HepG2 (cell line): ENCODE data around the gene TTPAL. TPM values are rescaled to one million over a fixed set of nuclear protein-coding genes. Genes with fewer than 3 reads are reported as not detected.

Experiments used
- ATAC-seq: fragments of 200-7000 bp; cut with Tn5 transposase; 3 replicates; pipeline ENCODE4 v1.9.1; 2020; ENCODE audit warnings: mild to moderate bottlenecking, moderate library complexity
- BruUV-seq: library from RNA; stranded (reverse); fragments of 400-500 nt; replicated peaks from 2 replicates; lab custom pipeline; 2021; lab: Mats Ljungman, UMichigan
- CTCF ChIA-PET: fragments of 300-600 bp; formaldehyde crosslinking; extraction: SDS; loops from one replicate; lab custom pipeline; 2021; ENCODE audit warnings: low total read pairs, inconsistent platforms, low intra/inter-chr PET ratio; lab: Yijun Ruan, JAX
- POLR2A ChIA-PET: fragments of 350-600 bp; sonication (Branson Sonifier 250); formaldehyde crosslinking; loops from one replicate; lab custom pipeline; 2020; ENCODE audit warnings: antibody characterized with exemption, inconsistent platforms; lab: Yijun Ruan, JAX
- DNase-seq: peaks from one replicate; pipeline ENCODE4 v3.0.0-alpha.2; 2015; ENCODE audit warnings: low spot score
- FAIRE-seq: peaks from 3 replicates; lab custom pipeline; 2011; peaks lifted over from hg19 to GRCh38; lab: Jason Lieb, UNC
- H2AFZ ChIP-seq: one replicate; pipeline ENCODE4 v1.6.1; 2011; ENCODE audit warnings: low read length, inconsistent platforms
- H3K27ac ChIP-seq: fragments of 300-600 bp; 3 replicates; pipeline ENCODE4 v1.8.0; 2011; ENCODE audit warnings: mixed run types, mild to moderate bottlenecking, mixed read lengths, low read length, inconsistent platforms; ENCODE audit not compliant: insufficient read depth; ENCODE audit errors: extremely low read length
- H3K27me3 ChIP-seq, 2 experiments: fragments of 200-600 bp in 1 of 2; 2 replicates in 1 of 2; 3 replicates in 1 of 2; pipeline versions ENCODE4 v1.6.0 to v1.8.0; 2011; ENCODE audit warnings: low read length in 2 of 2, mild to moderate bottlenecking in 2 of 2, moderate library complexity in 2 of 2, inconsistent platforms in 1 of 2; ENCODE audit not compliant: insufficient read depth in 2 of 2, control insufficient read depth in 1 of 2
- H3K36me3 ChIP-seq, 2 experiments: fragments of 200-600 bp in 1 of 2; replicated peaks in 1 of 2; 2 replicates in 1 of 2; 3 replicates in 1 of 2; pipeline versions ENCODE4 v1.5.1 to v1.8.0; 2011; ENCODE audit warnings: low read length in 2 of 2, inconsistent platforms in 1 of 2; ENCODE audit not compliant: insufficient read depth in 2 of 2, control insufficient read depth in 1 of 2
- H3K4me1 ChIP-seq: 2 replicates; pipeline ENCODE4 v1.5.1; 2012; ENCODE audit warnings: low read length, inconsistent platforms; ENCODE audit not compliant: insufficient read depth
- H3K4me2 ChIP-seq: 2 replicates; pipeline ENCODE4 v1.6.0; 2011; ENCODE audit warnings: low read depth, low read length, inconsistent platforms
- H3K4me3 ChIP-seq, 3 experiments: fragments of 200-600 bp in 1 of 3; sonication (generic), shearing (Covaris generic) in 1 of 3; replicated peaks in 1 of 3; 2 replicates each; pipeline ENCODE4 v1.5.1; 2011 to 2016; ENCODE audit warnings: low read length in 3 of 3, inconsistent platforms in 2 of 3, low read depth in 2 of 3, mild to moderate bottlenecking in 2 of 3, control low read depth in 1 of 3, mixed read lengths in 1 of 3; ENCODE audit not compliant: insufficient read depth in 1 of 3
- H3K79me2 ChIP-seq: one replicate; pipeline ENCODE4 v1.6.1; 2011; ENCODE audit warnings: low read length, inconsistent platforms; ENCODE audit not compliant: insufficient read depth
- H3K9ac ChIP-seq: 2 replicates; pipeline ENCODE4 v1.6.0; 2011; ENCODE audit warnings: mild to moderate bottlenecking, low read depth, low read length, inconsistent platforms; ENCODE audit not compliant: insufficient read depth
- H3K9me3 ChIP-seq: 2 replicates; pipeline ENCODE4 v1.5.1; 2012; ENCODE audit warnings: mild to moderate bottlenecking, low read length
- H4K20me1 ChIP-seq: 2 replicates; pipeline ENCODE4 v1.6.0; 2011; ENCODE audit warnings: inconsistent platforms, mild to moderate bottlenecking, low read length, moderate library complexity; ENCODE audit not compliant: insufficient read depth
- AGO2 ChIP-seq: fragments of 200-400 bp; formaldehyde crosslinking; optimal IDR thresholded peaks from 2 replicates; pipeline ENCODE3; 2017; ENCODE audit warnings: mild to moderate bottlenecking, low read depth, low read length, moderate library complexity
- CEBPB ChIP-seq: IDR thresholded peaks from 2 replicates; pipeline ENCODE4 v1.6.1; 2011; ENCODE audit warnings: low read depth, low read length, improper control_type of control experiment, borderline replicate concordance
- HHEX ChIP-seq: IDR thresholded peaks from 2 replicates; pipeline ENCODE4 v1.6.1; 2016; ENCODE audit warnings: control low read depth
- HNRNPK ChIP-seq: fragments of 200-400 bp; formaldehyde crosslinking; IDR thresholded peaks from 2 replicates; pipeline ENCODE4 v1.6.1; 2018; ENCODE audit warnings: low read length, low read depth, moderate library complexity, mild to moderate bottlenecking; ENCODE audit not compliant: poor library complexity, severe bottlenecking
- MAFK ChIP-seq, 2 experiments: IDR thresholded peaks in 1 of 2; conservative IDR thresholded peaks in 1 of 2; 2 replicates each; pipeline ENCODE4 v1.6.1; 2011; ENCODE audit warnings: improper control_type of control experiment in 2 of 2, low read length in 2 of 2
- NFIC ChIP-seq: IDR thresholded peaks from 2 replicates; pipeline ENCODE4 v1.6.1; 2012; ENCODE audit warnings: mild to moderate bottlenecking, low read length, inconsistent platforms
- ZFYVE20 ChIP-seq: sonication (generic); formaldehyde crosslinking; IDR thresholded peaks from 2 replicates; pipeline ENCODE4 v1.8.0; 2023; ENCODE audit warnings: low read depth, mild to moderate bottlenecking, moderate library complexity, missing genetic modification reagents, borderline replicate concordance
- ZNF691 ChIP-seq: sonication (generic); formaldehyde crosslinking; IDR thresholded peaks from 2 replicates; pipeline ENCODE4 v1.4.0; 2020; ENCODE audit warnings: missing genetic modification reagents, low read depth, mild to moderate bottlenecking, borderline replicate concordance
- ZNF768 ChIP-seq: sonication (generic); formaldehyde crosslinking; IDR thresholded peaks from 2 replicates; pipeline ENCODE4 v1.4.0; 2020; ENCODE audit warnings: missing genetic modification reagents
- WGBS: methylation state at CpG from one replicate; pipeline ENCODE4 v1.1.6; 2017; ENCODE audit warnings: low lambda C conversion rate; 5-methylcytosine and 5-hydroxymethylcytosine counted together
- in situ Hi-C: cut with HindIII; loops from 2 replicates; pipeline ENCODE4 v1.10.0; 2017; ENCODE audit warnings: low pct_unique_long_range_greater_than_20kb; ENCODE audit not compliant: extremely low pct_ligation_motif_present
- intact Hi-C: fragments of 100-400 bp; cut with micrococcal nuclease; formaldehyde crosslinking; loops from one replicate; pipeline ENCODE4 v1.10.0; 2022; ENCODE audit not compliant: unreplicated experiment
- polyA plus RNA-seq, 8 experiments: library from polyadenylated mRNA; depleted of rRNA in 3 of 8; stranded (reverse) in 7 of 8; unstranded in 1 of 8; fragments of >200 nt; fragmentation: Illumina TruSeq in 4 of 8; extraction: Trizol in 4 of 8; gene quantifications; 2 replicates each; pipeline versions ENCODE4 v1.2.1 to v1.2.3, GENCODE V29; 2011 to 2016; ENCODE audit warnings: low read depth in 4 of 8, missing spikeins in 1 of 8, mixed read lengths in 1 of 8; ENCODE audit not compliant: insufficient read depth in 1 of 8
- total RNA-seq, 5 experiments: library from RNA; depleted of rRNA; stranded (reverse); fragments of >200 nt; fragmentation: Illumina TruSeq; extraction: Trizol; gene quantifications; 2 replicates each; pipeline ENCODE4 v1.2.3, GENCODE V29; 2016; ENCODE audit warnings: low read depth in 1 of 5

Gene TTPAL
- total and polyA plus RNA-seq, 2 of the 13 experiments (the other 11 are each of a cell fraction or from before 2014, with no cell fraction given): 4.3 to 18.8 TPM

- no peak for TF ChIP-seq HNRNPK
Observed at GRCh38 chr20:44479643-44480042, 4.0 kb downstream of the TTPAL start (continued).

- Histone ChIP-seq H3K4me3 (no peak overlapping the region), H3K27ac (no peak overlapping the region), H3K36me3 (peaks cover 13 to 39% of the 10 kb centered on the region in 2 experiments), H3K27me3 (no peaks in the 10 kb centered on the region; a peak in 1 of 5 replicates), H3K9me3 (no peaks in the 10 kb centered on the region), H3K4me1 (peaks cover 17% of the 10 kb centered on the region), H3K9ac (no peak overlapping the region), H3K4me2 (no peak overlapping the region), H2AFZ (no peak overlapping the region), H3K79me2 (peaks cover 12% of the 10 kb centered on the region), H4K20me1 (no peaks in the 10 kb centered on the region)
- no peak for DNase-seq
- no peak for TF ChIP-seq HHEX (CRISPR knock-in tag)
- TF ChIP-seq ZFYVE20 (CRISPR knock-in tag): no peak
- TF ChIP-seq AGO2: peak; percentile 72
- TF ChIP-seq NFIC: no peak
- 0 out of 2 replicates have a peak, but pooled peaks have one; percentile 14 for TF ChIP-seq ZNF768 (CRISPR knock-in tag)
- in situ Hi-C loops (no loop called here), intact Hi-C loops (no loop called here)
- no TSS peak for BruUV-seq
- no peak for ATAC-seq
- 95% methylated on average over 18 of the region's 18 CpGs for WGBS
- ChIA-PET POLR2A (interaction anchor here (1.1 kb wide), 1 partner anchor 23 kb away, joined by 3 read pairs; no protein-coding TSS in a partner anchor), CTCF (no interaction called here)
- no peak for FAIRE-seq
Observed at GRCh38 chr20:44480097-44480496, 4.4 kb downstream of the TTPAL start.

GRCh38 chr20:44481719-44482416 is 6.2 kb downstream of the TTPAL start:
- in situ Hi-C loops: no loop called here
- H3K4me1 ChIP-seq: peaks cover 5% of the 10 kb centered on the region

More at GRCh38 chr20:44481719-44482416, 6.2 kb downstream of the TTPAL start:
- 95% methylated on average over 6 of the region's 6 CpGs for whole genome bisulfite sequencing
- FAIRE-seq (no peak), ATAC-seq (no peak), DNase-seq (no peak)
- no peak overlapping the region for H2AFZ ChIP-seq
- TF ChIP-seq MAFK (conservative IDR thresholded peaks at IDR 0.05 in 1 of 2, IDR thresholded peaks at IDR 0.05 in 1 of 2; ENCODE audit: low read length in 2 of 2): 0 out of 4 replicates have a peak, but pooled peaks of 1 of the 2 experiments have one; percentile 12
- peak; percentile 57; the same call in 1 of the 2 replicates for TF ChIP-seq CEBPB
- TF ChIP-seq ZNF691 (CRISPR knock-in tag): no peak
- no peak overlapping the region for H3K4me2 ChIP-seq
- no peak overlapping the region for H3K27ac ChIP-seq
- H3K79me2 ChIP-seq: peaks cover 2% of the 10 kb centered on the region
- H3K9me3 ChIP-seq: no peaks in the 10 kb centered on the region
- H3K9ac ChIP-seq: no peak overlapping the region
- H4K20me1 ChIP-seq: no peaks in the 10 kb centered on the region
- peaks cover 13 to 47% of the 10 kb centered on the region in 2 experiments for H3K36me3 ChIP-seq
- no peaks in the 10 kb centered on the region for H3K27me3 ChIP-seq
- ChIA-PET CTCF (no interaction called here), POLR2A (no interaction called here)
- intact Hi-C loops: no loop called here
- no peak overlapping the region for H3K4me3 ChIP-seq
- BruUV-seq: no TSS peak
